SK-N-SH (cell line): ENCODE measurements around the gene ST7. TPM values are rescaled to one million over a fixed set of nuclear protein-coding genes. Genes with fewer than 3 reads are reported as not detected.

Source experiments
- CTCF ChIA-PET: fragments of 300-600, 350-600 bp; formaldehyde crosslinking; extraction: SDS; loops from one replicate; lab custom pipeline; 2021; lab: Yijun Ruan, JAX
- POLR2A ChIA-PET: fragments of 350-600 bp; sonication (Branson Sonifier 250); formaldehyde crosslinking; extraction: SDS; loops from one replicate; lab custom pipeline; 2020; ENCODE audit warnings: antibody characterized with exemption, inconsistent platforms; lab: Yijun Ruan, JAX
- DNase-seq: peaks from one replicate; pipeline ENCODE4 v3.0.0; 2012
- H2AFZ ChIP-seq: fragments of 200-600 bp; sonication (generic); 2 replicates; pipeline ENCODE4 v1.8.1; 2016; ENCODE audit warnings: antibody characterized with exemption, mild to moderate bottlenecking, low read depth
- H3F3A ChIP-seq: fragments of 200-600 bp; sonication (generic); replicated peaks from 2 replicates; pipeline ENCODE3; 2016; ENCODE audit warnings: antibody characterized with exemption, mild to moderate bottlenecking; ENCODE audit not compliant: insufficient read depth
- H3K27ac ChIP-seq, 2 experiments: fragments of 200-500 bp in 1 of 2; fragments of 200-600 bp in 1 of 2; sonication (Bioruptor generic) in 1 of 2; sonication (generic), shearing (Covaris generic) in 1 of 2; 2 replicates each; pipeline versions ENCODE4 v1.5.1 to v1.6.1; 2014 to 2016; ENCODE audit warnings: low read depth in 2 of 2, inconsistent platforms in 1 of 2, low read length in 1 of 2, mild to moderate bottlenecking in 1 of 2, mixed read lengths in 1 of 2
- H3K27me3 ChIP-seq: fragments of 200-600 bp; sonication (generic), shearing (Covaris generic); 2 replicates; pipeline ENCODE4 v1.6.1; 2016; ENCODE audit warnings: mixed run types; ENCODE audit not compliant: insufficient read depth
- H3K36me3 ChIP-seq, 2 experiments: fragments of 200-500 bp in 1 of 2; fragments of 200-600 bp in 1 of 2; sonication (Bioruptor generic) in 1 of 2; sonication (generic) in 1 of 2; replicated peaks in 1 of 2; 2 replicates each; pipeline versions ENCODE3 to v1.5.1; 2014 to 2016; ENCODE audit warnings: low read length in 1 of 2, mild to moderate bottlenecking in 1 of 2; ENCODE audit not compliant: insufficient read depth in 2 of 2, control insufficient read depth in 1 of 2
- H3K4me1 ChIP-seq, 2 experiments: fragments of 200-500 bp in 1 of 2; fragments of 200-600 bp in 1 of 2; sonication (Bioruptor generic) in 1 of 2; sonication (generic), shearing (Covaris generic) in 1 of 2; 2 replicates each; pipeline versions ENCODE4 v1.5.1 to v1.6.1; 2014 to 2016; ENCODE audit warnings: low read depth in 1 of 2, low read length in 1 of 2, mixed run types in 1 of 2; ENCODE audit not compliant: insufficient read depth in 2 of 2, control insufficient read depth in 1 of 2
- H3K4me2 ChIP-seq: fragments of 200-600 bp; sonication (generic), shearing (Covaris generic); 2 replicates; pipeline ENCODE4 v1.6.1; 2017; ENCODE audit warnings: mixed run types
- H3K4me3 ChIP-seq, 2 experiments: fragments of 200-500 bp in 1 of 2; fragments of 200-600 bp in 1 of 2; sonication (Bioruptor generic) in 1 of 2; sonication (generic), shearing (Covaris generic) in 1 of 2; 2 replicates each; pipeline versions ENCODE4 v1.5.1 to v1.8.1; 2014 to 2016; ENCODE audit warnings: low read depth in 2 of 2, inconsistent platforms in 1 of 2, low read length in 1 of 2, mild to moderate bottlenecking in 1 of 2, mixed read lengths in 1 of 2, moderate library complexity in 1 of 2
- H3K79me2 ChIP-seq: fragments of 200-600 bp; sonication (generic); 2 replicates; pipeline ENCODE4 v1.8.1; 2017; ENCODE audit warnings: mild to moderate bottlenecking; ENCODE audit not compliant: insufficient read depth
- H3K9ac ChIP-seq: fragments of 200-600 bp; sonication (generic); 2 replicates; pipeline ENCODE4 v1.6.1; 2017; ENCODE audit warnings: mixed run types
- H3K9me2 ChIP-seq: fragments of 200-600 bp; sonication (generic); 2 replicates; pipeline ENCODE4 v1.6.1; 2017; ENCODE audit warnings: mixed run types
- H3K9me3 ChIP-seq: fragments of 200-600 bp; sonication (generic); 2 replicates; pipeline ENCODE4 v1.6.1; 2017; ENCODE audit warnings: mixed run types, mild to moderate bottlenecking, moderate library complexity
- H4K20me1 ChIP-seq: fragments of 200-600 bp; sonication (generic); 2 replicates; pipeline ENCODE4 v1.6.1; 2017; ENCODE audit warnings: mild to moderate bottlenecking, mixed run types; ENCODE audit not compliant: insufficient read depth
- FOXM1 ChIP-seq: IDR thresholded peaks from 2 replicates; pipeline ENCODE4 v1.4.0; 2012; ENCODE audit warnings: low read depth, mild to moderate bottlenecking
- NRF1 ChIP-seq: IDR thresholded peaks from 2 replicates; pipeline ENCODE4 v1.6.1; 2012; ENCODE audit warnings: low read depth, mild to moderate bottlenecking, low read length
- POLR2AphosphoS5 ChIP-seq: IDR thresholded peaks from 2 replicates; pipeline ENCODE4 v1.6.1; 2012; ENCODE audit warnings: low read depth, low read length
- SIN3A ChIP-seq: IDR thresholded peaks from 2 replicates; pipeline ENCODE4 v1.6.1; 2012; ENCODE audit warnings: low read depth, mild to moderate bottlenecking, low read length, moderate library complexity, borderline replicate concordance
- TAF1 ChIP-seq: IDR thresholded peaks from 2 replicates; pipeline ENCODE4 v1.6.1; 2012; ENCODE audit warnings: low read depth, mild to moderate bottlenecking, low read length, moderate library complexity, borderline replicate concordance
- polyA plus RNA-seq, 3 experiments: library from polyadenylated mRNA; depleted of rRNA; stranded (reverse); fragments of >200 nt; gene quantifications; 2 replicates each; pipeline ENCODE4 v1.2.3, GENCODE V29; 2012
- TF ChIP-seq, protein P1 (sequence below): IDR thresholded peaks from 2 replicates; pipeline ENCODE4 v1.6.1; 2012; ENCODE audit warnings: mild to moderate bottlenecking, low read depth, low read length, moderate library complexity
- TF ChIP-seq, protein P2 (sequence below): IDR thresholded peaks from 2 replicates; pipeline ENCODE4 v1.4.0; 2012; ENCODE audit warnings: low read depth, borderline replicate concordance
- TF ChIP-seq, protein P3 (sequence below): fragments of 200-600 bp; sonication (generic); IDR thresholded peaks from 2 replicates; pipeline ENCODE4 v1.6.1; 2017; ENCODE audit warnings: antibody characterized with exemption, mild to moderate bottlenecking, moderate library complexity

Gene ST7
- polyA plus RNA-seq, 1 of the 3 experiments (the other 2 are of a cell fraction) = 23.5 TPM

DNA sequence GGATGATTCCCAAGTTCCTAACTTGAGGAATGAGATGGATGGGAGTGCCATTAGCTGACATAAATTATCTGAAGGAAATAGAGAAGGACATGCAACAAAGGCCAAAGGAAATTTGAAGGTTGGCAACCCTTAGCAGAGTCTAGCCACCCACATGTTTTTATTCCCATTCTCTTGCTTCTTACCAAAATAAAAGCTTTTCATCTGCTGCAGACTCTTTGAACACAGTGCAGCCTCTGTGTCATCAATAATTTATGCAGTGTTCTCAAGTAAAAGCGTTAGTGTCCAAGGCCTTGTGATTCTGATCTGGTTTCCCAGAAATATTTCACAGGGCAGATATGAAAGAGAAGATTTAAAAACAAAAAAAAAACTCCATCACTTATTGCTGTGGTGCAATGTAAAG, 98.5 kb downstream of the ST7 start (continued):
- TF ChIP-seq, protein P1, sequence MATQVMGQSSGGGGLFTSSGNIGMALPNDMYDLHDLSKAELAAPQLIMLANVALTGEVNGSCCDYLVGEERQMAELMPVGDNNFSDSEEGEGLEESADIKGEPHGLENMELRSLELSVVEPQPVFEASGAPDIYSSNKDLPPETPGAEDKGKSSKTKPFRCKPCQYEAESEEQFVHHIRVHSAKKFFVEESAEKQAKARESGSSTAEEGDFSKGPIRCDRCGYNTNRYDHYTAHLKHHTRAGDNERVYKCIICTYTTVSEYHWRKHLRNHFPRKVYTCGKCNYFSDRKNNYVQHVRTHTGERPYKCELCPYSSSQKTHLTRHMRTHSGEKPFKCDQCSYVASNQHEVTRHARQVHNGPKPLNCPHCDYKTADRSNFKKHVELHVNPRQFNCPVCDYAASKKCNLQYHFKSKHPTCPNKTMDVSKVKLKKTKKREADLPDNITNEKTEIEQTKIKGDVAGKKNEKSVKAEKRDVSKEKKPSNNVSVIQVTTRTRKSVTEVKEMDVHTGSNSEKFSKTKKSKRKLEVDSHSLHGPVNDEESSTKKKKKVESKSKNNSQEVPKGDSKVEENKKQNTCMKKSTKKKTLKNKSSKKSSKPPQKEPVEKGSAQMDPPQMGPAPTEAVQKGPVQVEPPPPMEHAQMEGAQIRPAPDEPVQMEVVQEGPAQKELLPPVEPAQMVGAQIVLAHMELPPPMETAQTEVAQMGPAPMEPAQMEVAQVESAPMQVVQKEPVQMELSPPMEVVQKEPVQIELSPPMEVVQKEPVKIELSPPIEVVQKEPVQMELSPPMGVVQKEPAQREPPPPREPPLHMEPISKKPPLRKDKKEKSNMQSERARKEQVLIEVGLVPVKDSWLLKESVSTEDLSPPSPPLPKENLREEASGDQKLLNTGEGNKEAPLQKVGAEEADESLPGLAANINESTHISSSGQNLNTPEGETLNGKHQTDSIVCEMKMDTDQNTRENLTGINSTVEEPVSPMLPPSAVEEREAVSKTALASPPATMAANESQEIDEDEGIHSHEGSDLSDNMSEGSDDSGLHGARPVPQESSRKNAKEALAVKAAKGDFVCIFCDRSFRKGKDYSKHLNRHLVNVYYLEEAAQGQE = no peak
- TF ChIP-seq TAF1 = no peak

DNA sequence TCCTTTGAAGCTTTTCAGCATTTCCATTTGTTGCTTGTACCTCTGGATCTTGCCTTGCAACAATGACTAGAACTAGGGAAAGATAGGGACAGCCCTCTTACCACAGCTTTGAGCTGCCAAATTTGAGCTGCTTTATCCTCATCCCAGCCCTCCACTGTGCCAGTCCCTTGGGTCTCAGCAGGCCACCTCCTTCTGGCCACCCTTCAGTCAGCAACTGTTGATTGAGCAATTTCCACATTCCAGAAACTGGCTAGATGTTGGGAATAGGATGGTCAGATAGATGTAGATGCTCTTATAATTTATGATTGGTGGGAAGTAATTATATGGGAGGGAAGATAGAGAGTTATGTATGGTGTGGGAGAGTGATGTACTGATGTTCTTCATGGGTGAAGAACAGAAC, 100.1 kb downstream of the ST7 start:
- H4K20me1 ChIP-seq = no peaks in the 10 kb centered on the region
- no peak for DNase-seq
- no peak overlapping the region for H3K27ac ChIP-seq
- H3K9me3 ChIP-seq = no peaks in the 10 kb centered on the region
- POLR2A ChIA-PET = no interaction called here
- H3K9ac ChIP-seq = no peak overlapping the region
- H3K4me1 ChIP-seq = peaks cover 5 to 20% of the 10 kb centered on the region in 2 experiments; a peak in 2 of 4 replicates
- H3K4me3 ChIP-seq = no peak overlapping the region
- CTCF ChIA-PET = interaction anchor here (0.7 to 1.4 kb wide), 2 partner anchors 11 to 39 kb away, joined by 3 to 4 read pairs; no protein-coding TSS in a partner anchor
- H3F3A ChIP-seq = no peaks in the 10 kb centered on the region
- H3K36me3 ChIP-seq = no peaks in the 10 kb centered on the region
- no peak overlapping the region for H3K4me2 ChIP-seq
- no peaks in the 10 kb centered on the region for H3K9me2 ChIP-seq
- TF ChIP-seq SIN3A (no peak), POLR2AphosphoS5 (no peak), NRF1 (no peak)
- TF ChIP-seq, protein P2, sequence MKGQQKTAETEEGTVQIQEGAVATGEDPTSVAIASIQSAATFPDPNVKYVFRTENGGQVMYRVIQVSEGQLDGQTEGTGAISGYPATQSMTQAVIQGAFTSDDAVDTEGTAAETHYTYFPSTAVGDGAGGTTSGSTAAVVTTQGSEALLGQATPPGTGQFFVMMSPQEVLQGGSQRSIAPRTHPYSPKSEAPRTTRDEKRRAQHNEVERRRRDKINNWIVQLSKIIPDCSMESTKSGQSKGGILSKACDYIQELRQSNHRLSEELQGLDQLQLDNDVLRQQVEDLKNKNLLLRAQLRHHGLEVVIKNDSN = no peak
- TF ChIP-seq, all 33 proteins: peak for 0
- Histone ChIP-seq H3K27me3 (no peaks in the 10 kb centered on the region), H3K79me2 (peaks cover 17% of the 10 kb centered on the region), H2AFZ (no peak overlapping the region)

DNA sequence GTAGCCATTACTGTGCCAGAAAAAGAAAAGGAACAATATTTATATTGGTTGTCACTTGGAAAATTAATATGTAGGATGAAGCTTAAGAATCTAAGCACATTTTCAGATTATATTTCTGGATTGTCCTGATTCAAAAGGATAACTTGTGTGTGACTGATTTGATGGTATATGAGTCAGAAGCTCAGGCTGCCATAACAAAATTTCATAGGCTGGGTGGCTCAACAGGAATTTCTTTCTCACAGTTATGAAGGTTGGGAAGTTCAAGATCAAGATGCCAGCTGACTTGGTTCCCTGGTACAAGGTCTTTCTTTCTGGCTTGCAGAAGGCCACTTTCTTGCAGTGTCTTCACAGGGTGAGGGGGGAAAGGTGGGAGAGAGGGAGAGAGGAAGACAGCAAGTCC, 108.5 kb downstream of the ST7 start:
- H3K79me2 ChIP-seq = peaks cover 21% of the 10 kb centered on the region
- DNase-seq = no peak
- no peaks in the 10 kb centered on the region for H3K9me3 ChIP-seq
- H3K9ac ChIP-seq = peak overlapping the region; percentile 23; the same call in 1 of the 2 replicates
- peaks cover 15% of the 10 kb centered on the region for H3F3A ChIP-seq
- peak overlapping the region in 1 of 2 experiments; percentile 56; a peak in 2 of 4 replicates for H3K27ac ChIP-seq
- POLR2A ChIA-PET = no interaction called here
- 0 out of 4 replicates have a peak, but pooled peaks cover 0 to 4% of the 10 kb centered on the region in 2 experiments for H3K4me1 ChIP-seq
- H3K36me3 ChIP-seq = no peaks in the 10 kb centered on the region
- CTCF ChIA-PET = interaction anchor here (1.1 to 3.1 kb wide), 4 partner anchors 18 to 76 kb away, joined by 3 to 9 read pairs (median 4); no protein-coding TSS in a partner anchor
- H3K4me3 ChIP-seq = no peak overlapping the region
- no peak overlapping the region for H2AFZ ChIP-seq
- TF ChIP-seq, protein P3, sequence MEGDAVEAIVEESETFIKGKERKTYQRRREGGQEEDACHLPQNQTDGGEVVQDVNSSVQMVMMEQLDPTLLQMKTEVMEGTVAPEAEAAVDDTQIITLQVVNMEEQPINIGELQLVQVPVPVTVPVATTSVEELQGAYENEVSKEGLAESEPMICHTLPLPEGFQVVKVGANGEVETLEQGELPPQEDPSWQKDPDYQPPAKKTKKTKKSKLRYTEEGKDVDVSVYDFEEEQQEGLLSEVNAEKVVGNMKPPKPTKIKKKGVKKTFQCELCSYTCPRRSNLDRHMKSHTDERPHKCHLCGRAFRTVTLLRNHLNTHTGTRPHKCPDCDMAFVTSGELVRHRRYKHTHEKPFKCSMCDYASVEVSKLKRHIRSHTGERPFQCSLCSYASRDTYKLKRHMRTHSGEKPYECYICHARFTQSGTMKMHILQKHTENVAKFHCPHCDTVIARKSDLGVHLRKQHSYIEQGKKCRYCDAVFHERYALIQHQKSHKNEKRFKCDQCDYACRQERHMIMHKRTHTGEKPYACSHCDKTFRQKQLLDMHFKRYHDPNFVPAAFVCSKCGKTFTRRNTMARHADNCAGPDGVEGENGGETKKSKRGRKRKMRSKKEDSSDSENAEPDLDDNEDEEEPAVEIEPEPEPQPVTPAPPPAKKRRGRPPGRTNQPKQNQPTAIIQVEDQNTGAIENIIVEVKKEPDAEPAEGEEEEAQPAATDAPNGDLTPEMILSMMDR = no peak
- no peak for TF ChIP-seq FOXM1
- no peaks in the 10 kb centered on the region for H3K27me3 ChIP-seq
- H4K20me1 ChIP-seq = no peaks in the 10 kb centered on the region
- H3K4me2 ChIP-seq = no peak overlapping the region
- H3K9me2 ChIP-seq = no peaks in the 10 kb centered on the region
